ENCODE results near the gene PLEKHM3. TPM values are rescaled to one million over a fixed set of nuclear protein-coding genes. Genes with fewer than 3 reads are reported as not detected.

The PLEKHM3 gene
- total and polyA plus RNA-seq, 2 of the 13 experiments (the other 11 are each of a cell fraction or from before 2014, with no cell fraction given) = 4.5 to 4.7 TPM

DNA sequence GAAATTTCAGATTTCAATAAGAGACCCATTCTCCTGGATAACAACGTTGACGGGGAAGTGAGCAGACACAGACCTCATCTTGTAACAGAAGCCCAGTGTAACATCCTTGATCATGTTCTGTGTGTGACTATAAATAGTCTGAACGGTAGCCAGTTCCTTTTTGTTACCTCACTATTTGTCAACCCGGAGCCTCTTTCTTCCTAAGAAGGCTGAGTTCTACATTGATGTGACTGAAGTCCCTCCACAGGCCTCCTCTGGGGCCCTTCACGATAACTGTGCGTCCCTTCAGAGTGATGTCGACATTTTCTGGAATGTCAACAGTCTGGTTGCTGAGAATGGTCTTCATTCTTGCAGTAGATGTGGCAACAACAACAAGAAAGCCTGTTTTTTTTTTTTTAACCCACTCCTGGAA lies 6.3 kb upstream of the PLEKHM3 start (continued):
- TF ChIP-seq, protein P1, sequence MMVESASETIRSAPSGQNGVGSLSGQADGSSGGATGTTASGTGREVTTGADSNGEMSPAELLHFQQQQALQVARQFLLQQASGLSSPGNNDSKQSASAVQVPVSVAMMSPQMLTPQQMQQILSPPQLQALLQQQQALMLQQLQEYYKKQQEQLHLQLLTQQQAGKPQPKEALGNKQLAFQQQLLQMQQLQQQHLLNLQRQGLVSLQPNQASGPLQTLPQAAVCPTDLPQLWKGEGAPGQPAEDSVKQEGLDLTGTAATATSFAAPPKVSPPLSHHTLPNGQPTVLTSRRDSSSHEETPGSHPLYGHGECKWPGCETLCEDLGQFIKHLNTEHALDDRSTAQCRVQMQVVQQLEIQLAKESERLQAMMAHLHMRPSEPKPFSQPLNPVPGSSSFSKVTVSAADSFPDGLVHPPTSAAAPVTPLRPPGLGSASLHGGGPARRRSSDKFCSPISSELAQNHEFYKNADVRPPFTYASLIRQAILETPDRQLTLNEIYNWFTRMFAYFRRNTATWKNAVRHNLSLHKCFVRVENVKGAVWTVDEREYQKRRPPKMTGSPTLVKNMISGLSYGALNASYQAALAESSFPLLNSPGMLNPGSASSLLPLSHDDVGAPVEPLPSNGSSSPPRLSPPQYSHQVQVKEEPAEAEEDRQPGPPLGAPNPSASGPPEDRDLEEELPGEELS (CRISPR knock-in tag; IDR thresholded peaks at IDR 0.05) = peak; percentile 93
- no peak for TF ChIP-seq ZNF263 (CRISPR knock-in tag; IDR thresholded peaks at IDR 0.05)
- no peak for TF ChIP-seq MTF1 (CRISPR knock-in tag; IDR thresholded peaks at IDR 0.05)
- TF ChIP-seq, protein P2, sequence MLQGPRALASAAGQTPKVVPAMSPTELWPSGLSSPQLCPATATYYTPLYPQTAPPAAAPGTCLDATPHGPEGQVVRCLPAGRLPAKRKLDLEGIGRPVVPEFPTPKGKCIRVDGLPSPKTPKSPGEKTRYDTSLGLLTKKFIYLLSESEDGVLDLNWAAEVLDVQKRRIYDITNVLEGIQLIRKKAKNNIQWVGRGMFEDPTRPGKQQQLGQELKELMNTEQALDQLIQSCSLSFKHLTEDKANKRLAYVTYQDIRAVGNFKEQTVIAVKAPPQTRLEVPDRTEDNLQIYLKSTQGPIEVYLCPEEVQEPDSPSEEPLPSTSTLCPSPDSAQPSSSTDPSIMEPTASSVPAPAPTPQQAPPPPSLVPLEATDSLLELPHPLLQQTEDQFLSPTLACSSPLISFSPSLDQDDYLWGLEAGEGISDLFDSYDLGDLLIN (CRISPR knock-in tag; IDR thresholded peaks at IDR 0.05; ENCODE audit: borderline replicate concordance) = no peak
- TF ChIP-seq ZFY (CRISPR knock-in tag; IDR thresholded peaks at IDR 0.05) = peak; percentile 58
- no peak for TF ChIP-seq HOXA9 (CRISPR knock-in tag; IDR thresholded peaks at IDR 0.05; ENCODE audit: borderline replicate concordance)
- no peak for TF ChIP-seq ZNF558 (CRISPR knock-in tag; IDR thresholded peaks at IDR 0.05; ENCODE audit: borderline replicate concordance)
- TF ChIP-seq, protein P3, sequence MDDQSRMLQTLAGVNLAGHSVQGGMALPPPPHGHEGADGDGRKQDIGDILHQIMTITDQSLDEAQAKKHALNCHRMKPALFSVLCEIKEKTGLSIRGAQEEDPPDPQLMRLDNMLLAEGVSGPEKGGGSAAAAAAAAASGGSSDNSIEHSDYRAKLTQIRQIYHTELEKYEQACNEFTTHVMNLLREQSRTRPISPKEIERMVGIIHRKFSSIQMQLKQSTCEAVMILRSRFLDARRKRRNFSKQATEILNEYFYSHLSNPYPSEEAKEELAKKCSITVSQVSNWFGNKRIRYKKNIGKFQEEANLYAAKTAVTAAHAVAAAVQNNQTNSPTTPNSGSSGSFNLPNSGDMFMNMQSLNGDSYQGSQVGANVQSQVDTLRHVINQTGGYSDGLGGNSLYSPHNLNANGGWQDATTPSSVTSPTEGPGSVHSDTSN (CRISPR knock-in tag; IDR thresholded peaks at IDR 0.05; ENCODE audit: borderline replicate concordance) = no peak
- TF ChIP-seq, protein P4, sequence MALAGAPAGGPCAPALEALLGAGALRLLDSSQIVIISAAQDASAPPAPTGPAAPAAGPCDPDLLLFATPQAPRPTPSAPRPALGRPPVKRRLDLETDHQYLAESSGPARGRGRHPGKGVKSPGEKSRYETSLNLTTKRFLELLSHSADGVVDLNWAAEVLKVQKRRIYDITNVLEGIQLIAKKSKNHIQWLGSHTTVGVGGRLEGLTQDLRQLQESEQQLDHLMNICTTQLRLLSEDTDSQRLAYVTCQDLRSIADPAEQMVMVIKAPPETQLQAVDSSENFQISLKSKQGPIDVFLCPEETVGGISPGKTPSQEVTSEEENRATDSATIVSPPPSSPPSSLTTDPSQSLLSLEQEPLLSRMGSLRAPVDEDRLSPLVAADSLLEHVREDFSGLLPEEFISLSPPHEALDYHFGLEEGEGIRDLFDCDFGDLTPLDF (CRISPR knock-in tag; IDR thresholded peaks at IDR 0.05) = no peak
- peak; percentile 85 for TF ChIP-seq KAT7 (CRISPR knock-in tag; IDR thresholded peaks at IDR 0.05; ENCODE audit: borderline replicate concordance)
- TF ChIP-seq POGZ (CRISPR knock-in tag; IDR thresholded peaks at IDR 0.05) = no peak; the same call in 1 of the 2 replicates
- no peak for TF ChIP-seq PTBP1 (IDR thresholded peaks at IDR 0.05; ENCODE audit: low read depth, low read length, poor library complexity, severe bottlenecking)
- no peak for TF ChIP-seq HCFC1 (IDR thresholded peaks at IDR 0.05; ENCODE audit: low read depth, low read length)
- 0 out of 2 replicates have a peak, but pooled peaks have one; percentile 62 for TF ChIP-seq ELF3 (CRISPR knock-in tag; IDR thresholded peaks at IDR 0.05)
- TF ChIP-seq, protein P5, sequence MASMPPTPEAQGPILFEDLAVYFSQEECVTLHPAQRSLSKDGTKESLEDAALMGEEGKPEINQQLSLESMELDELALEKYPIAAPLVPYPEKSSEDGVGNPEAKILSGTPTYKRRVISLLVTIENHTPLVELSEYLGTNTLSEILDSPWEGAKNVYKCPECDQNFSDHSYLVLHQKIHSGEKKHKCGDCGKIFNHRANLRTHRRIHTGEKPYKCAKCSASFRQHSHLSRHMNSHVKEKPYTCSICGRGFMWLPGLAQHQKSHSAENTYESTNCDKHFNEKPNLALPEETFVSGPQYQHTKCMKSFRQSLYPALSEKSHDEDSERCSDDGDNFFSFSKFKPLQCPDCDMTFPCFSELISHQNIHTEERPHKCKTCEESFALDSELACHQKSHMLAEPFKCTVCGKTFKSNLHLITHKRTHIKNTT (CRISPR knock-in tag; IDR thresholded peaks at IDR 0.05) = no peak
- 0 out of 2 replicates have a peak, but pooled peaks have one; percentile 49 for TF ChIP-seq ZNF570 (CRISPR knock-in tag; IDR thresholded peaks at IDR 0.05; ENCODE audit: borderline replicate concordance)
- peak; percentile 90; the same call in 1 of the 2 replicates for TF ChIP-seq FOXJ3 (CRISPR knock-in tag; IDR thresholded peaks at IDR 0.05; ENCODE audit: borderline replicate concordance)
- TF ChIP-seq ZNF839 (CRISPR knock-in tag; IDR thresholded peaks at IDR 0.05; ENCODE audit: borderline replicate concordance) = no peak
- TF ChIP-seq EZH2 (conservative IDR thresholded peaks at IDR 0.05; ENCODE audit: low read depth, low read length) = no peak
- no peak for TF ChIP-seq ADNP (CRISPR knock-in tag; IDR thresholded peaks at IDR 0.05)
- TF ChIP-seq, protein P6, sequence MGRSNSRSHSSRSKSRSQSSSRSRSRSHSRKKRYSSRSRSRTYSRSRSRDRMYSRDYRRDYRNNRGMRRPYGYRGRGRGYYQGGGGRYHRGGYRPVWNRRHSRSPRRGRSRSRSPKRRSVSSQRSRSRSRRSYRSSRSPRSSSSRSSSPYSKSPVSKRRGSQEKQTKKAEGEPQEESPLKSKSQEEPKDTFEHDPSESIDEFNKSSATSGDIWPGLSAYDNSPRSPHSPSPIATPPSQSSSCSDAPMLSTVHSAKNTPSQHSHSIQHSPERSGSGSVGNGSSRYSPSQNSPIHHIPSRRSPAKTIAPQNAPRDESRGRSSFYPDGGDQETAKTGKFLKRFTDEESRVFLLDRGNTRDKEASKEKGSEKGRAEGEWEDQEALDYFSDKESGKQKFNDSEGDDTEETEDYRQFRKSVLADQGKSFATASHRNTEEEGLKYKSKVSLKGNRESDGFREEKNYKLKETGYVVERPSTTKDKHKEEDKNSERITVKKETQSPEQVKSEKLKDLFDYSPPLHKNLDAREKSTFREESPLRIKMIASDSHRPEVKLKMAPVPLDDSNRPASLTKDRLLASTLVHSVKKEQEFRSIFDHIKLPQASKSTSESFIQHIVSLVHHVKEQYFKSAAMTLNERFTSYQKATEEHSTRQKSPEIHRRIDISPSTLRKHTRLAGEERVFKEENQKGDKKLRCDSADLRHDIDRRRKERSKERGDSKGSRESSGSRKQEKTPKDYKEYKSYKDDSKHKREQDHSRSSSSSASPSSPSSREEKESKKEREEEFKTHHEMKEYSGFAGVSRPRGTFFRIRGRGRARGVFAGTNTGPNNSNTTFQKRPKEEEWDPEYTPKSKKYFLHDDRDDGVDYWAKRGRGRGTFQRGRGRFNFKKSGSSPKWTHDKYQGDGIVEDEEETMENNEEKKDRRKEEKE (IDR thresholded peaks at IDR 0.05) = no peak
- 0 out of 2 replicates have a peak, but pooled peaks have one; percentile 33 for TF ChIP-seq HHEX (CRISPR knock-in tag; IDR thresholded peaks at IDR 0.05)

Measured in HepG2 (cell line).